ENCODE results near the gene UBL7.
A peak's percentile ranks its signal among the peaks of the same experiment; 100 is the strongest.

Gene UBL7

DNA sequence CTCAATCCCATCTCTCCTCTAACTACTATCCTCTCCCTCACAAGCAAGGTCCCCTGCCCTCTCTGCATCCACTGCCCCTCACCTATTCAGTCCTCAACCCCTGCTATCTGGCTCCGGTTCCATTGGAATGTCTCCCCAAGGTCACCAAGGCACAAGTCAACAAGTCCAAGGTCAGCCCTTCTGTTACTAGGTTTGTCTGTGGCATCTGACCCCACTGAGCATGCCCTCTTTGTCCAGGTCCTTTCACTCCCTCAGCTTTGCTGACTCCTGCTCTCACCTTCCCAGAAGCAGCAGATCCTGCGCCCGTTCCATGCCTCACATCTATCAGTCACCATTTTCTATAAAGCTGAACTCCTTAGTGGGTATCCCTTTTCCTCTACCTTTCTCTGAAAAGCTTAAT lies 18.9 kb downstream of the UBL7 start:
- no peak for DNase-seq (ENCODE audit: low read depth in 1 of 2, low spot score in 1 of 2)

DNA sequence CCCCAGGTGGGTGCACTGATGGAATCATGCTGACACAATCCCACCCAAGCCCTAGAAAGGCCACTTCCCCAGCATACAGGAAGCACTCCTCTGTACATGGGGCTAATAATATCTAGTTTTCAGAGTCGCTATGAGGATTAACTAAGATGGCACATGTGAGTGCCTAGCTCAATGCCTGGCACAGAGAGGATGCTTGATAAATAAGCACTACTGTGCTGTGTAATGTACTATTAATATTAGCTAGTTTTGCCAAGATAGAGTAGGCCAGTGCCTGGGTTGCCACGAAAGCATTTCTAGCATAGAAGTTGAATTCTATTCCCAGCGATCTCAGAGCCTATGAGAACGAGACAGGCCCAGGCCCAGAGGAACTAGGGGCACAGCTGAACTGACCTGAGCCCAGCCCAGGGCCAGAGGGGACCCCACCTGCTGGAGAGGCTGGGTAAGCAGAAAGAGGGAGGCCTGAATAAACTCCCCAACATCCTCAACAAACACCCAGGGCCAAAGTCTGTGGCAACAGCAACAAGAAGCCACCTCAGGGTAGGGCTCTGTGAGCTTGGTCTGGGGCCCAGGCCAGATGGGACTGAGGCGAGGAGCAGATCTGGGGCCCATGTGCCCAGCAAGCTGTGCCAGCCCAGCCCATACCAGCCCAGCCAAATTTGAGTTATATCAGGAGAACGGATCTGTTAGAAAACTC lies 19.6 kb downstream of the UBL7 start:
- no peak for DNase-seq (ENCODE audit: low read depth in 1 of 2, low spot score in 1 of 2)

DNA sequence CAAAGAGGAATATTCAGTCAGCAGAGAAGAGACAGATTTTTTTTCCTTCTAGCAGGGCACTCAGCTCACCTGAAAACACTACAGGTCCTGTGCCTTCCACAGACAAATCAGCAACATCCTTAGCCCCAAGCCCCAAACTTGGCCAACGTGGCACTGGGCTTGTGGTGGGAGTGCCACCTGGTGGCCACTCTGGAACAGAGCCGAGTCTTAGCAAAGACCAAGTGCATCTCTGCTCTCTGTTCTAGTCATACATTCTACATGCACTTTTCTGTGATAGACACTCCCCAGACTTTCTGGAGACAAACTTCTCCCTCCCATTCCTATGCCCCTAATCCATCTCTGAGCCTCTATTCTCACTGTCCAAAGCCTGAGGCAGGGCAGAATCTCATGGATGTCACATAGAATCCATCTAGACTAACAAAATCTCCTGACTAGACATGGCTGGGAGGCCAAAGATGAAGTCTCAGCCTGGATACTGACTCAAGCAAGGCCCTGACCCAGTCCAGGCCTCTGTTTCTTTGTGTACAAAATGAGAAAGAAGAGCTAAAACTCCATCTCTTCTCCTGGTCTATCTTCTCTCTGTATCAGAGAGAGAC lies 22.1 kb downstream of the UBL7 start:
- DNase-seq (ENCODE audit: low read depth in 1 of 2, low spot score in 1 of 2): peak; percentile 45 to 64

DNA sequence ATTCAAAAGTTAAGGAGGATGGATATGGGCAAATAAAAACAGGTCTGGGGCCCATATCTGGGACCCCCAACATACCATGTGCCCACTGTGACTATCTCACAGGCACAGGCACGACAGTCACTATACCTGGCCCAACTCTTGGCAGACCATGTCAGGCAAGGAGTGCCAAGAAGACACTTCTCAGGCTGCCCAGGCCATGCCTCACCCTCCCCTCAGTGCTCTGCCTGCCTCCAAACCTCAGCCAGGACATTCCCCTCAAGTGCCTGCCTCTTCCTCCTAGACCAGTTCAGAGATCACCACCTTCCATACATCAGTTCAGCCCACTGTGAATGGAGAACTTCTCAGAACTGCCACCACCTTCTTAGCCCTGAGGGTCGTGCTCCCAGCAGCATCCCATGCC lies 22.8 kb downstream of the UBL7 start:
- DNase-seq (ENCODE audit: low read depth in 1 of 2, low spot score in 1 of 2): no peak

DNA sequence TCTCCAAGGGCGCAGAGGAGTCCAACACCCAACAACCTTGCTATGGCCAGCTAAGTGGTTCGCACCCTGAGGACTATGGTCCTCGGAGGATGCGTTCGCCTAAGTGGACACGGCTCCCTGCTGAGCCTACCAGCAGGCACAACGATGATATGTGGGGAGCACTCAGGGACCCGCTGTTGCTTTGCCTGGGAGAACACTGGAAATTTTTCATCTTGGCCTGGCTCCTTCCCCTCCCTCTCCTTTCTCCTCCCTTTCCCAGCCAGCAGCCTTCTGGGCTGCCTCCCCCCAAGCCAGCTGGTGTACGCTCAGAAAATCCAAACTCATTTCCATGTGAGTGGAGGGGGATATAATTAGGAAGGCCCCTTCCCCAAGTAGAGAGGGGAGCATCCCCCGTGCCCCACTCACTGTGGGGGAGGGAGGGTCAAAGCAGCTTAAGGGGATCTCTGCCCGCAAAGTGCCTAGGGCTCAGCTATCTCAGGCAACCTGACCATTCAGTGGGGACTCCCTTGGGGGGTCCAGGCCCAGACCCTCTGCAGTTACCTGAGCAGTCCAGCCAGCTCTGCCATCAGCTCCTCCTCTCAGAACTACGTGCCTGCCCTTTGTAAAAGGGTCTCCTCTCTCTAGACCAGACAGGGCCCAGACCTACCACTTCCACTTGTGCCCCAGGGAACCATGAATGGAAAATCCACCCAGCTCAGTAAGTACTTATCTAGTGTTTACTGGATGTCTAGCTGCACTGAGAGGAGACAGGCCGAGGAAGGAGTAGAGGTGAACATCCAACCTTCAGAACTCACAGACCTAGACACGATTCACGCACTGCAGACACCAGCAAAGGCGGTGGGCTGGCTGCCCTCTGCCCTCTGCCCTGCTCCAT lies 26.5 kb downstream of the UBL7 start:
- no peak for DNase-seq (ENCODE audit: low read depth in 1 of 2, low spot score in 1 of 2)

DNA sequence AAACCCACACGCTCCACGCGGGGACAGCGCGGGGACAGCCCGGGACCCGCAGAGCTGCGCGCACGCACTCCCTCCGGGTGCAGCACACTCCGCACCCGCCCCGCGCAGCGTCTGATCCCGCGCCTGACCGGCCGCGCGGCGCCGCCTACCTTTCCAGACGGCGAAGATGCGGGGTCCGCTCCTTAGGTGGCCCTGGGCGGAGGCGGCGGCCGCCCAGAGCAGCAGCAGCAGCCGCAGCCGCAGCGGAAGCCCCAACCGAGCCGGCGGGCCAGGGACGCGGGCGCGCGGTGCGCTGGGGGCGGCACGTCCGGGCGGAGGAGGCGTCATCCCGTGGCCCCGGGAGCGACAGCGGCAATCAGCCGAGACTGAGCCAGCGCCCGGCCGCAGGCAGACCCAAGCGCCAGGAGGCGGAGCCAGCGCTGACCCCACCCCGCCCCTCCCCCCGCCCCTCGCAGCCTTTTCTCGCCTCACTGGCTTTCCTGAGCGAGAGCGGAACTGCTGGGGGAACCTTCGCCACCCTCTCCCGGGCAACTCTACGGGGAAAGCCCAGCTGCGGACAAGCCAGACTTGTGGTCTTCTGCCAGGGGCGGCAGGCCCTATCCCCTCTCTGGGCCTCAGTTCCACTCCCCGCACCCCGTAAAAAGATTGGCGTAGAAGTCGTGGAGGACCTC lies 27.2 kb downstream of the UBL7 start, which contains the start of gene SEMA7A:
TSS of gene SEMA7A (minus strand) at position 367 of the 671 bp plus-strand sequence. CDS start at position 327, 40 bp downstream.
- DNase-seq (ENCODE audit: low read depth in 1 of 2, low spot score in 1 of 2): peak; percentile 40 to 61

DNA sequence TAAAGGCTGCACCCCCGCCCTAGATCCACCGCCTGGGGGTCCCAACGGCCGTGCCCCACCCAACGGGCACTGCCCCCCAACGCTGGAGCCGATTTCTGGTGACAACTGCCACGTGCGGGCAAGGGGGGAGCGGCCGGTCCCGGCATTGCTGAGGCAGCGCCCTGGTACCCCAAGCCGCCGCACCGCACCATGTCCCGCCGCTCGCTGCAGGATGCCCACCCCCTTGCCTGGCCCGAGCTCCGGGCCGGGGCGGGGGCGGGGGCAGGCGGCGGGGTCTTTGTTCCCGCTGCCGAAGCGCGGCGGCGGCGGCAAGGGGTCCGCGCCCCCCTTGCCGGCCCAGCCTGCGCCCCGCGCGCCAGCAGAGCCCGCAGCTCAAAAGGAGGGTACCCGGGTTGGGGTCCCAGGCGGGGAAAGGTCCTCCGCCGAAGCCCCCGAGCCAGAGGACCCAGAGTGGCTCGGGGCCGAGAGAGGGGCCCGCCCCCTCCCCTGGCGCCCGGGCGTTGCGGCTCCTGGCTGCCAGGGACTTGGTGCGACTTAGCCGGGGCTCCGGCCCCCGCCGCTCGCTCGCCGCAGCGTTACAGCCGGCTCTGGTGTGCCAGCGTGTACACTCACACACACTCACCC lies 27.9 kb downstream of the UBL7 start:
- DNase-seq (ENCODE audit: low read depth in 1 of 2, low spot score in 1 of 2): no peak

DNA sequence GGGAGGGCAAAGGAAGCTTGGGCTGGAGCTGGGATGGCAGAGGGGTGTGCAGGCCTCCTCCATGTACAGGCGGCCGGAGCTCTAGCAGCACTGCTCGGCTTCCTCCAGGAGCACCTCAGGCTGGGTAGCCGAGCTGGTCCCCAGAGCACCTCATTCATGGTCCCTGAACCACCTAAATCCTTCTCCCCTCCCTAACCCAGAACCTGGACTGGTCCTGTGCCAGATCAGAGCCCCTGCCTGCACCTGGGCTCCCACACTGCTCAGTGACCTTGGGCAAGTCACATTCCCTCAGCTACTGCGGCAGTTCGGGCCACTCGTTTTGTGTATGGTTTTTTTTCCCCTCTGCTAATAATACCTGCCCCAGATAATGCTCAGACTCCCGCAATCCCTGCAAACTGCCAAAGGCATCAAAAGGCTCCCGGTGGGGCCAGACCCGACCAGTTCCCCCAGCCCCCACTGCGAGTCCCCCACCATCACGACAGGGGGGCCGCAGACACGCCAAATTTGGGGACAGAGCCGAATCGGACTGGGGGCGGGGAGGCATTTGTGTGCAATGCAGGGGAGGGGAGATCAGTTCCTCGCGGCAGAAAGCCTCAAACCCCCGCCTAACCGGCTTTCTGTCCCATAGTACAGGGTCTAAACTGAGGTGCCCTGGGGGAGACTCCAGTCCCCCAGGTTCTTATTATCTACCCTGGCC lies 28.5 kb downstream of the UBL7 start:
- no peak for DNase-seq (ENCODE audit: low read depth in 1 of 2, low spot score in 1 of 2)

DNA sequence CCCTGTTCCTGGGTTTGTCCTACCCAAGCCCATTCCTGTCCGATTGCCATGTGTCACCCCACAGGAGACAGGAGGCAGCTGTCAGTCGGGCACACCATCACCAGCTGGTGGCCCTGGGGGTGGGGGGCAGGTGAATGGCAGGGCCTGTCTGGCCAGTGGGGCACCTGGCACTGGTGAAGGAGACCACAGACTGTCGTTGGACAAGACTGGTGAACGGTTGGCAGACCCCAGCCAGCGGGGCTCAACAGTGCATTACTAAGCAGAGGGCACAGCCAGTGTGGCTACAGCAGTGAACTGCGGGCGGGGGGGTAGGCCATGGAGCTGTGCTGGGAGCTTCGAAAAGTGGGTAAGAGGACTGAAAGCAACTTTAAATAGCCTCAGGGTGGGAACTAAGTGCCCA lies 29.3 kb downstream of the UBL7 start:
- no peak for DNase-seq (ENCODE audit: low read depth in 1 of 2, low spot score in 1 of 2)

DNA sequence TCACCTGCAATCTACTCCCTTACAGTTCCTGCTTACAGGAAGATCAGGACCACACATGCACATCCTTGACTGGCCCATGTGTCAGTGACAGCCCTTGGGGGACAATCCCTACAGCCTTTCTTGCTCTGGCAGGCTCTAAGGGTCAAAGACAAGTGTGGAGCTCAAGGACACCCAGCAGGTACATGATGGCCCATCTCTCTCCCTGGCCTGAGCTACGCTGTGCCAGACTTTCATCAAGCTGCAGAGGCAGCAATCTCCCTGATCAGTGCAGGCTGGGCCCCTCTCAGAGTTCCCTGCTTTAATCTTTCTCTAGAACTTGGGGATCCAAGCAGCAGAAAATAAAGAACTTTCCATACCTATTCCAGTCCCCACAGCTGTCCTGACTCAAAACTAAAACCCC lies 29.8 kb downstream of the UBL7 start:
- DNase-seq (ENCODE audit: low read depth in 1 of 2, low spot score in 1 of 2): no peak

DNA sequence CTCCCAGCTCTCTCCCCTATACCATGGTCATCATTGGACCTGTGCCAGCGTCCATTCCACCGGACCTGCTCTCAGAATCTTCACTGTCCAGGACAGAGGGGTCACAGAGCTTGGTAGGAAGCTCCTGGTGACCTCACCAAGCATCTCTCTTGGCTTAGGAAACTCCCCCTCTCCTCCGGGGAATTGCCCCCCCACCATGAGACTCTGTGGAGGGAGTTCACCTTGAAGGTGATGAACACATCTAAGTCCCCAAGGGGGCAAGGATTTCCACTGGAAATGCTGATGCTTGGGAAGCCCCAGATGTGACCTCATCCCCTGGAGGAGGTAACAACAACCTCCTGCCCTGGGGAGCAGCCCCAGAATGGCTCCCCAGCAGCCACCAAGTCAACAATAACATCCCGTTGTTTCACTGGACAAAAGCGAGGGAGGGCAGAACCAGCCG lies 30.4 kb downstream of the UBL7 start:
- DNase-seq (ENCODE audit: low read depth in 1 of 2, low spot score in 1 of 2): no peak

DNA sequence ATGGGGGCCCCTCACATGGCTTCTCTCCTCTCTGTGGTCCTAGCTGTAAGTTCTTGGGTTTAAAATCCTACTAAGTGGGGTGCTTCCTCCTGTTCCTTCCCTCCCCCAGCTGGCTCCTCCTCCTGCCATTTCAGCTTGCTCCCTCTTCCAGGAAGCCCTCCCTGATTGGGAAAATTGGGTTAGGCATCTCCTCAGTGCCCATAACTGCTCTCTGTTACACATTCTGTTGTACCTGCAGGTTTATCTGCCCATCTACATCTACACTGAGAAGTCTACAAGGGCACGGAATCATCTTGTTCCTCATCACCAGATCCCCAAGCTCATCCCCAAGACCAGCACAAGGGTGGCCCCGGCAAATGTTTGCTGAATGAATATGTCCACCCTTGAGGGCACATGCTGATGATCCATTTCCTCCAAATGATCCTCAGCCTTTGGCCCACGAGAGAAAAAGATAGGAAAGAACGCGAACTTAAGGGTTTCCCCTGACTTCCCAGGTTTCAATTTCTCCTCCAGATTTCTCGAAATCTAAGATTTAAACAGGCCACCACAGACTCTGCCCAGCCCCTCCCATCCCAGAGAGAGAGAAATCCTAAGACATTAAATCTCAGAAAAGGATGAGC lies 31.1 kb downstream of the UBL7 start:
- DNase-seq (ENCODE audit: low read depth in 1 of 2, low spot score in 1 of 2): no peak

DNA sequence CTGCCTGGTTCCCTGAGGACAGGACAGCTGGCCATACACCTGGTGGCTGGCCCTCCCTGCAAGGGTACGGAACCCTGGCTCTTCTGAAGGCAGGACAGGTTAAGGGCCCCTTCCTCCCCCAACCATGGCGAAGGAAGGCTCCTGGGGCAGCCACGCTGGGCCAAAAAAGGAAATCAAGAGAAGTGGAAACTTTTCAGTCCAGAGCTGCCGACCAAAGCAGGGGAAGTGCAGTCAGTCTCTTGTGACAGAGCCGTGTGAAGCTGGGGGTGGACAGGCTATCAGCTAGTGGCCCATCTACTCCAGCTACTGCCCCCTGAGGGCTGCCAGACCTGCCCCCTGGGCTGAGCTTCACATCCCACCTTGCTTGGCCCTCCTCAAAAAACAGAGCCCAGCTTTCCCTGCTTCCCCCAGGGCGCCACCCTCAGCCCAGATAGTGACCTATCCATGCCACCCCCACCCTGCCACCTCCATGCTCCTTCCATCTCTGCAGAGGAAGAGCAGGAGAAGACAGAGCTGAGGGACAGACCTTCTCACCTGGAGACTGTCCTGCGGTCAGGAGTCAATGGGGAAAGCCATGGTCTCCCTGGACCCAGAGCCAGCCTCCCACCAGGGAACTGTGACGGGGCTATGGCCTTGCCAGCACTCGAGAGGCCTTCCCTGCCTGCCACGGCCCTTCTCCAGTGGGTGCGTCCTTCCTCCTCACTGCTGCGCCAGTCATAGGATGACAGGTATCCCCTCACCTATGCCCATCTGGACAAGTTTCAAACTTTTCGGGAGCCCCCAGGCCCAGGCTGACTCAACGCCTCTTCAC lies 31.8 kb downstream of the UBL7 start:
- no peak for DNase-seq (ENCODE audit: low read depth in 1 of 2, low spot score in 1 of 2)

DNA sequence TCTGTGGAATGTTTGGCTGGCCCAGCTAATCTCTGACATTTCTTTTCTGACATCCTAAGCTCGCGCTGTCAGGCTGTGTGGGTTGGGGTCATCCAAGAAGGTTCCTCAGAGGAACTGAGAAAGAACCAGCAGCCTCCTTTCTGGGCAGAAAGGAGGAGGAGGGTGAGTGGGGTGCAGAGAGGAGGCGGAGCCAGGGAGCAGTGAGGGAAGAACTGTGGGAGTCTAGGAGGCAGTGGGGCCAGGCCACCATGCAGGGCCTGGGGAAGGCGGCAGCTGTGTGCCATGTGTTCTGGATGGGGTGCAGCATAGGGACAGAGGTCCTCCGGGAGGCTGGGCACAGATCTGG lies 32.5 kb downstream of the UBL7 start:
- DNase-seq (ENCODE audit: low read depth in 1 of 2, low spot score in 1 of 2): no peak

DNA sequence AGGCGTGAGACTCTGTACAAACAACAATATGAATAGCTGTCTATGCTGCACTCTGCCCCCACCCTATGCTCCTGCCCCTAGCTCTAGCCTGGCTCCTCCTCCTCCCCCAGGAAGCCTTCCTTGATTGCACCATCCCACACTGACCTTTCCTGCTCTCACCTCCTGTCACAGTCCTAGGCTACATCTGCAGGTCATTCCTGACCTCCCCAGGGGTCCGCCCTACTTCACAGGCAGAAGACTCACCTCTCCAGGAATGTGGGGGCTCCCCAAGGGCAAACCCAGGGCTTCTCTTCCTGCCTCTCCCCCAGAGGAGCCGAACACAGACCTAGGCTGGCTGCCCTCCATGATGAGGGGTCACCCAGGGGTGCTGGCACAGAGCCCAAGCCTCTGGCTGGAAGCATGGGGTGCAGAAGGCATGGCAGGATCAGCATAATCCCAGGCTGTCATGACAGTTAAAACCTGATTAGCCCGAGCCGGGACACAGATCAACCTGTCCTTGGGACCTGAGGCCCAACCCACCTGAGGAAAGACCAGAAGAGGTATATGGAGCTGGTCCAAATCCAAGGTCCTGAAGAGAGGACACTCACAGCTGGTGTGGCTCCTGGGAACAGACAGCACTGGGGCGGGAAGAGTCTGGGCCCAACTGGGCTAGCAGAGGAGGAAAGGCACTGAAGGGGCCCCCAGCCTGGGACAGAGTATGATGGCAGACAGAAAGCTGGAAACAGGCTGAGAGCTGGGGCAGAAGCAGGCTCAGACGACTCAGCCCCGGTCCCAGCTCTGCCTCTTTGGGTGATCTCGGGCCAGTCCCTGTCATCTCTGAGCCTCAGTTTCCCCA lies 33.1 kb downstream of the UBL7 start:
- no peak for DNase-seq (ENCODE audit: low read depth in 1 of 2, low spot score in 1 of 2)

DNA sequence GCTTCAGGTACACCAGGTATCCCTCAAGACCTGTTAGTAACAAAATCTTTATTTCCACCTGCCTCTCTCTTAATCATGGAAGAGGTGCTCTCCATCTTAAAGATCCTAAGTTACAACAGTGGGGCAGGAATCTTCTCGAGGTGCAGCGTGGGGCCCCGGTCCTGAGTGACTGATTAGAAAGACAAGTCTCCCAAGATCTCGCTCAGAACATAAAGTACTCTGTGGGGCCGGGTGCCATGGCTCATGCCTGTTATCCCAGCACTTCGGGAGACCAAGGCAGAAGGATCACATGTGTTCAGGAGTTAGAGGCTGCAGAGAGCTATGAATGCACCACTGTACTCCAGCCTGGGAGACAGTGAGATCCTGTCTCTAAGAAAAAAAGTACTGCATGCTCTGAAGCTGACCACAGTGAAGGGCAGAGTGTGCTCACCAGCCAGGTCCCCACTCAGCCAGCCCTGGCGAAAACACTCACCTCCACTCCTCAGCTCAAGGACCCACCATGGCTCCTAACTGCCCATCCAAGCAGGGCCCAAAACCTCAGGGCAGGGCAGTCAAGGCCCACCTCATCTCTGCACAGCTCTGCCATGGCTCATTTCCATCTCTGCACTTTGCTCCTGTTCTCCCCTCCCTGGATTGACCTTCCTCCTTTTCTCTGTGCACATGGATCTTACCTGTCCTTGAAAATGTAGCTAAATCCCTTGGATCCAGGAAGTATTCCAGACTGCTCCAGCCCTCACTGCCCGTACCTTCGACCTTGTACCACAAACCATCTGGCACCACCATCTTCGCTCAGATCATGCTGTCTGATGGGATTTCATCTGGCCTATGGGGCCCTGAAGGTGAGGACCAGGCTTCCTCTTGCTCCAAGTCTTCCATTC lies 34.3 kb downstream of the UBL7 start:
- DNase-seq (ENCODE audit: low read depth in 1 of 2, low spot score in 1 of 2): no peak

DNA sequence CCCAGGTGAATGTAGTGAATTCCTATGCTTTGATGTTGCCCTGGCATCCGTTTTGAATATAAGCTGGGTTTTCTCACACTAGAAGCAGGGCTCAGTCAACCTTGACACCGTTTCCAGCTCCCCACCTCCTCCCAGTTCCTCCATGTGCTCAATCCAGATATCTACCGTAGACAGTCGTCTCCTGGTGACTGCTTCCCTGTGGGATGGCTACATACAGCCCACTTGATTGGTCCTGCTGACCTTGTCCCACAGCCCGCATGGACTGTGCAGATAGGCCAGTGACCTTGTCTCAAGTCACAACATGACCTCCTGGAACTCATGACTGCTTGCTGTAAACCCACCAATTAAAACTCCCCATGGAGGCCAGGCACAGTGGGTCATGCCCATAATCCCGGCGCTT lies 35.3 kb downstream of the UBL7 start:
- no peak for DNase-seq (ENCODE audit: low read depth in 1 of 2, low spot score in 1 of 2)
